ENCODE measurements around the gene STX19. TPM values are rescaled to one million over a fixed set of nuclear protein-coding genes. Genes with fewer than 3 reads are reported as not detected.
A peak's percentile ranks its signal among the peaks of the same experiment; 100 is the strongest.

Gene STX19
- total and polyA plus RNA-seq, 8 donors = 1.7 to 21.1 (median 9.2) TPM; not detected in 3

DNA sequence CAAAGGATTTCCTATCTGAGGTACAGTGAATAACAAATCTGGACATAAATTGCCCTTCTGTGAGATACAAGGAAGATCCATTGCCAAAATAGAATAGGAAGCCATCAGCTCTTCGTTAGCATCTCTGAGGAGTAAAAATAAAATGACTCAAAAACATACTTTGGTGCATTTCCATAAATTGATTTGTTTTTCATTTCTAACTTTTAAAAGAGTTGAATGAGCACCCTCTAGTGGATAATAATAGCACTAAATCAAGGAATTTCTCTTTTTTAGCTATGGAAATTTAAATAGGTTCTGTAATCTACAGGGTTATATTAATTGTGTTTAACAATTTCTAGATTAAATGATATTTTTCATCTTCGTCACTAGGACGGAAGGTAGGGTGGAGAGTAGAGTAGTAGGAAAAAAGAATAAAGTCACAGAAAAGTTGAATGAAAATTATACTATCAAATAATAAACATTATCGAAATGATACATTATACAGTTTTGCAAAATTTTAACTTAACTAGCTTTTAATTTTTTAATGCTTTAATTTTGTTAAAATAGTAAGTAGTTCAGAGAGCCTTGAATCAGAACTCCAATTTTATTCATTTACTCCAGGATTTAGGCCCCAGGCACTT, 40.9 kb upstream of the STX19 start:
- intact Hi-C loops (cut with DNase I; ENCODE audit: low total_unique reads) = no loop called here
- WGBS, 5 donors = 34 to 49% (median 40%) methylated on average over 4 of the region's 4 CpGs
- Histone ChIP-seq H3K9me3 (no peaks in the 10 kb centered on the region), H3K4me3 (no peak overlapping the region), H3K36me3 (peaks cover 0 to 32% (median 21%) of the 10 kb centered on the region in 4 donors), H3K4me1 (peaks cover 7 to 56% (median 32%) of the 10 kb centered on the region in 4 donors), H3K27ac (no peak overlapping the region), H3K27me3 (no peaks in the 10 kb centered on the region)
- peak in 1 of 2 donors; percentile 25 for DNase-seq
- TF ChIP-seq POLR2A (IDR thresholded peaks at IDR 0.05) (no peak), EP300 (IDR thresholded peaks at IDR 0.05) (no peak)
- TF ChIP-seq, protein P1, sequence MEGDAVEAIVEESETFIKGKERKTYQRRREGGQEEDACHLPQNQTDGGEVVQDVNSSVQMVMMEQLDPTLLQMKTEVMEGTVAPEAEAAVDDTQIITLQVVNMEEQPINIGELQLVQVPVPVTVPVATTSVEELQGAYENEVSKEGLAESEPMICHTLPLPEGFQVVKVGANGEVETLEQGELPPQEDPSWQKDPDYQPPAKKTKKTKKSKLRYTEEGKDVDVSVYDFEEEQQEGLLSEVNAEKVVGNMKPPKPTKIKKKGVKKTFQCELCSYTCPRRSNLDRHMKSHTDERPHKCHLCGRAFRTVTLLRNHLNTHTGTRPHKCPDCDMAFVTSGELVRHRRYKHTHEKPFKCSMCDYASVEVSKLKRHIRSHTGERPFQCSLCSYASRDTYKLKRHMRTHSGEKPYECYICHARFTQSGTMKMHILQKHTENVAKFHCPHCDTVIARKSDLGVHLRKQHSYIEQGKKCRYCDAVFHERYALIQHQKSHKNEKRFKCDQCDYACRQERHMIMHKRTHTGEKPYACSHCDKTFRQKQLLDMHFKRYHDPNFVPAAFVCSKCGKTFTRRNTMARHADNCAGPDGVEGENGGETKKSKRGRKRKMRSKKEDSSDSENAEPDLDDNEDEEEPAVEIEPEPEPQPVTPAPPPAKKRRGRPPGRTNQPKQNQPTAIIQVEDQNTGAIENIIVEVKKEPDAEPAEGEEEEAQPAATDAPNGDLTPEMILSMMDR (IDR thresholded peaks at IDR 0.05) = peak in 5 of 7 experiments; percentile 19 to 66 (median 57)

- TF ChIP-seq POLR2A (IDR thresholded peaks at IDR 0.05) (no peak), EP300 (IDR thresholded peaks at IDR 0.05) (no peak), POLR2AphosphoS5 (IDR thresholded peaks at IDR 0.05) (peak in 1 of 3 donors; percentile 16)
- TF ChIP-seq, protein P1 (IDR thresholded peaks at IDR 0.05) = no peak
- peaks cover 0 to 17% (median 9%) of the 10 kb centered on the region in 4 donors for H3K36me3 ChIP-seq
These were observed 38.4 kb upstream of the STX19 start for GRCh38 chr3:94066506-94067500.

GRCh38 chr3:94065819-94066480, 37.6 kb upstream of the STX19 start:
- no peaks in the 10 kb centered on the region for H3K9me3 ChIP-seq
- no peak for TF ChIP-seq EP300 (IDR thresholded peaks at IDR 0.05)
- no peak for TF ChIP-seq POLR2AphosphoS5 (IDR thresholded peaks at IDR 0.05)
- no peak for TF ChIP-seq POLR2A (IDR thresholded peaks at IDR 0.05)
- TF ChIP-seq, protein P1 (IDR thresholded peaks at IDR 0.05) = no peak
- H3K27me3 ChIP-seq = no peaks in the 10 kb centered on the region
- H3K27ac ChIP-seq = no peak overlapping the region
- 68 to 95% (median 77%) methylated on average over 1 of the region's 1 CpG for WGBS, 5 donors
- peaks cover 7 to 69% (median 43%) of the 10 kb centered on the region in 4 donors for H3K4me1 ChIP-seq
- H3K4me3 ChIP-seq = no peak overlapping the region
- no peak for DNase-seq
- H3K36me3 ChIP-seq = peaks cover 0 to 13% (median 4%) of the 10 kb centered on the region in 4 donors
- intact Hi-C loops (cut with DNase I; ENCODE audit: low total_unique reads) = no loop called here

More at GRCh38 chr3:94066506-94067500, 38.4 kb upstream of the STX19 start:
- peak overlapping the region in 1 of 5 donors; percentile 7 for H3K27ac ChIP-seq
- intact Hi-C loops (cut with DNase I; ENCODE audit: low total_unique reads) = no loop called here
- peaks cover 7 to 72% (median 43%) of the 10 kb centered on the region in 4 donors for H3K4me1 ChIP-seq
- WGBS, 5 donors = 62 to 77% (median 66%) methylated on average over 6 of the region's 6 CpGs
- H3K9me3 ChIP-seq = no peaks in the 10 kb centered on the region
- no peak for DNase-seq
- H3K27me3 ChIP-seq = no peaks in the 10 kb centered on the region
- H3K4me3 ChIP-seq = no peak overlapping the region

DNA sequence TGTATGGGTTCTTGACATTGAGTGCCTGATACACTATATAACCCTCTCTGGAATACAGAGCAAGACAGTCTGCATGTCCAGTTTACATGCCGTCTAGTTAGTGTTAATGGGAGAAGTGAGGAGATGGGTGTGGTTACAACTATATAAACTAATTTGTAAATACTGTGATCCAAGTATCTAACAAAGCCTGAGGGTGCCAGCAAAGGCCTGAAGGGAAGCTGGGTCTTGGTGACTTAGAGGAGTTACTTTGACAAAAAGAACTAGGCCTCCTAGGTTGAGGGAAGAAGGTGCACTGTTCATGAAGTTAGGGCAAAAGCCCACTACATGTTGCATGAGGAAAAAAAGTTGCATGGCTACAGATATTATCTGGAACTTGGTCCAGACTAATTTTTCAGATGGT, 36.7 kb upstream of the STX19 start:
- Histone ChIP-seq H3K36me3 (peaks cover 0 to 22% (median 6%) of the 10 kb centered on the region in 4 donors), H3K27ac (no peak overlapping the region), H3K4me1 (peaks cover 7 to 69% (median 41%) of the 10 kb centered on the region in 4 donors), H3K9me3 (no peaks in the 10 kb centered on the region), H3K4me3 (no peak overlapping the region), H3K27me3 (no peaks in the 10 kb centered on the region)
- TF ChIP-seq POLR2A (IDR thresholded peaks at IDR 0.05) (no peak), EP300 (IDR thresholded peaks at IDR 0.05) (no peak), POLR2AphosphoS5 (IDR thresholded peaks at IDR 0.05) (no peak)
- TF ChIP-seq, protein P1 (IDR thresholded peaks at IDR 0.05) = no peak
- intact Hi-C loops (cut with DNase I; ENCODE audit: low total_unique reads) = no loop called here
- WGBS, 5 donors = 11 to 37% (median 25%) methylated on average over 1 of the region's 1 CpG
- DNase-seq = no peak

Data from stomach (tissue), 9 donors.